Caco-2 (cell line): ENCODE results near the gene WDR44. TPM values are rescaled to one million over a fixed set of nuclear protein-coding genes. Genes with fewer than 3 reads are reported as not detected.
A peak's percentile ranks its signal among the peaks of the same experiment; 100 is the strongest.

ENCODE experiments used
- BruUV-seq: library from RNA; stranded (reverse); fragments of 400-500 nt; replicated peaks from 2 replicates; lab custom pipeline; 2021; lab: Mats Ljungman, UMichigan
- CTCF ChIA-PET: fragments of 300-600 bp; sonication (Branson Sonifier 250); formaldehyde crosslinking; loops from one replicate; lab custom pipeline; 2022; ENCODE audit warnings: antibody characterized with exemption; lab: Charles Lee
- POLR2A ChIA-PET: fragments of 300-600 bp; sonication (Branson Sonifier 250); formaldehyde crosslinking; loops from one replicate; lab custom pipeline; 2022; ENCODE audit warnings: antibody characterized with exemption; lab: Charles Lee
- DNase-seq, 2 experiments: peaks; one replicate each; pipeline versions ENCODE4 v3.0.0 to v3.0.0-alpha.2; 2020 to 2022
- H3K27me3 ChIP-seq: replicated peaks from 2 replicates; pipeline ENCODE4 v1.6.0; 2011; ENCODE audit warnings: low read length; ENCODE audit not compliant: control insufficient read depth, insufficient read depth
- H3K36me3 ChIP-seq: 2 replicates; pipeline ENCODE4 v1.5.1; 2011; ENCODE audit warnings: low read length; ENCODE audit not compliant: control insufficient read depth, insufficient read depth
- H3K4me1 ChIP-seq: fragments of 250-450 bp; sonication (Bioruptor Pico); 2 replicates; pipeline ENCODE4 v1.5.1; 2020; ENCODE audit warnings: mild to moderate bottlenecking
- H3K4me3 ChIP-seq: 2 replicates; pipeline ENCODE4 v1.5.1; 2011; ENCODE audit warnings: low read depth, mild to moderate bottlenecking, control low read depth, low read length
- H3K9me3 ChIP-seq: fragments of 250-450 bp; sonication (Bioruptor Pico); 2 replicates; pipeline ENCODE4 v1.5.1; 2020; ENCODE audit warnings: mild to moderate bottlenecking, moderate library complexity
- H3K27ac Mint-ChIP-seq: one replicate; pipeline ENCODE4 v1.8.0; 2022; ENCODE audit warnings: mixed read lengths; ENCODE audit not compliant: unreplicated experiment
- H3K27me3 Mint-ChIP-seq: one replicate; pipeline ENCODE4 v1.8.0; 2022; ENCODE audit warnings: mixed read lengths; ENCODE audit not compliant: insufficient read depth, unreplicated experiment
- H3K36me3 Mint-ChIP-seq: one replicate; pipeline ENCODE4 v1.8.0; 2022; ENCODE audit warnings: mild to moderate bottlenecking, mixed read lengths; ENCODE audit not compliant: insufficient read depth, unreplicated experiment
- H3K4me1 Mint-ChIP-seq: one replicate; pipeline ENCODE4 v1.8.0; 2022; ENCODE audit warnings: low read depth, mixed read lengths; ENCODE audit not compliant: unreplicated experiment
- H3K4me3 Mint-ChIP-seq: one replicate; pipeline ENCODE4 v1.8.0; 2022; ENCODE audit warnings: mild to moderate bottlenecking, moderate library complexity, mixed read lengths; ENCODE audit not compliant: unreplicated experiment
- H3K9me3 Mint-ChIP-seq: one replicate; pipeline ENCODE4 v1.8.0; 2022; ENCODE audit warnings: mixed read lengths; ENCODE audit not compliant: unreplicated experiment
- CTCF ChIP-seq, 2 experiments: fragments of 200-600 bp in 1 of 2; IDR thresholded peaks; 1 replicate in 1 of 2; 2 replicates in 1 of 2; pipeline versions ENCODE4 v1.5.1 to v1.8.0; 2011 to 2022; ENCODE audit warnings: antibody characterized with exemption in 1 of 2, control low read depth in 1 of 2, inconsistent platforms in 1 of 2, low read depth in 1 of 2, low read length in 1 of 2, mild to moderate bottlenecking in 1 of 2, moderate library complexity in 1 of 2; ENCODE audit not compliant: insufficient read depth in 1 of 2, severe bottlenecking in 1 of 2, unreplicated experiment in 1 of 2
- intact Hi-C: fragments of 100-400 bp; cut with micrococcal nuclease; formaldehyde crosslinking; loops from one replicate; pipeline ENCODE4 v1.10.0; 2022; ENCODE audit not compliant: unreplicated experiment
- total RNA-seq: library from RNA; stranded (reverse); gene quantifications from 2 replicates; pipeline ENCODE4 v1.2.3, GENCODE V29; 2022

The WDR44 gene
- total RNA-seq, 1 experiment from 2014 or later: 9.9 TPM

- H3K4me3 ChIP-seq: no peak overlapping the region
These were observed 9.5 kb downstream of the WDR44 start for GRCh38 chrX:118355225-118355920.

GRCh38 chrX:118356154-118356701, 10.3 kb downstream of the WDR44 start:
- no peaks in the 10 kb centered on the region for H3K27me3 ChIP-seq
- BruUV-seq: no TSS peak
- H3K4me1 ChIP-seq: 0 out of 2 replicates have a peak, but pooled peaks cover 8% of the 10 kb centered on the region
- Mint-ChIP-seq H3K4me1 (peaks cover 7% of the 10 kb centered on the region), H3K9me3 (no peaks in the 10 kb centered on the region), H3K27ac (no peak overlapping the region), H3K36me3 (no peaks in the 10 kb centered on the region), H3K4me3 (no peak overlapping the region), H3K27me3 (no peaks in the 10 kb centered on the region)
- intact Hi-C loops: no loop called here
- H3K9me3 ChIP-seq: no peaks in the 10 kb centered on the region
- ChIA-PET POLR2A (interaction anchor here (1.2 kb wide), 1 partner anchor 10 kb away, joined by 4 read pairs; the partner anchor contains the start of gene WDR44), CTCF (no interaction called here)
- H3K4me3 ChIP-seq: no peak overlapping the region
- DNase-seq: no peak
- no peak for TF ChIP-seq CTCF (IDR thresholded peaks at IDR 0.05; ENCODE audit: insufficient read depth in 1 of 2, low read depth in 1 of 2, low read length in 1 of 2, severe bottlenecking in 1 of 2, unreplicated experiment in 1 of 2)
- no peaks in the 10 kb centered on the region for H3K36me3 ChIP-seq

More at GRCh38 chrX:118355225-118355920, 9.5 kb downstream of the WDR44 start:
- CTCF ChIA-PET: no interaction called here
- H3K4me1 Mint-ChIP-seq: peaks cover 7% of the 10 kb centered on the region
- peak in 1 of 2 experiments; percentile 22 for DNase-seq
- POLR2A ChIA-PET: interaction anchor here (1.2 kb wide), 1 partner anchor 9 kb away, joined by 4 read pairs; the partner anchor contains the start of gene WDR44
- Histone ChIP-seq H3K27me3 (no peaks in the 10 kb centered on the region), H3K4me1 (0 out of 2 replicates have a peak, but pooled peaks cover 8% of the 10 kb centered on the region), H3K36me3 (no peaks in the 10 kb centered on the region), H3K9me3 (no peaks in the 10 kb centered on the region)
- no peaks in the 10 kb centered on the region for H3K36me3 Mint-ChIP-seq
- H3K27ac Mint-ChIP-seq: no peak overlapping the region
- no peak for TF ChIP-seq CTCF (IDR thresholded peaks at IDR 0.05; ENCODE audit: insufficient read depth in 1 of 2, low read depth in 1 of 2, low read length in 1 of 2, severe bottlenecking in 1 of 2, unreplicated experiment in 1 of 2)
- no peaks in the 10 kb centered on the region for H3K27me3 Mint-ChIP-seq
- no peaks in the 10 kb centered on the region for H3K9me3 Mint-ChIP-seq
- intact Hi-C loops: no loop called here
- BruUV-seq: no TSS peak
- no peak overlapping the region for H3K4me3 Mint-ChIP-seq

- no peak overlapping the region for H3K4me3 Mint-ChIP-seq
- intact Hi-C loops: no loop called here
These were observed 14.7 kb downstream of the WDR44 start for GRCh38 chrX:118360429-118361125.

More at GRCh38 chrX:118360429-118361125, 14.7 kb downstream of the WDR44 start:
- Histone ChIP-seq H3K27me3 (no peaks in the 10 kb centered on the region), H3K9me3 (no peaks in the 10 kb centered on the region), H3K4me1 (0 out of 2 replicates have a peak, but pooled peaks cover 4% of the 10 kb centered on the region), H3K36me3 (no peaks in the 10 kb centered on the region), H3K4me3 (no peak overlapping the region)
- ChIA-PET CTCF (no interaction called here), POLR2A (no interaction called here)
- no peak for TF ChIP-seq CTCF (IDR thresholded peaks at IDR 0.05; ENCODE audit: insufficient read depth in 1 of 2, low read depth in 1 of 2, low read length in 1 of 2, severe bottlenecking in 1 of 2, unreplicated experiment in 1 of 2)
- BruUV-seq: no TSS peak
- H3K27ac Mint-ChIP-seq: no peak overlapping the region
- H3K36me3 Mint-ChIP-seq: no peaks in the 10 kb centered on the region
- H3K4me1 Mint-ChIP-seq: peaks cover under 1% of the 10 kb centered on the region
- H3K9me3 Mint-ChIP-seq: no peaks in the 10 kb centered on the region
- no peak for DNase-seq
- H3K27me3 Mint-ChIP-seq: no peaks in the 10 kb centered on the region
